ENCODE results near the gene RASA3. TPM values are rescaled to one million over a fixed set of nuclear protein-coding genes. Genes with fewer than 3 reads are reported as not detected.
A peak's percentile ranks its signal among the peaks of the same experiment; 100 is the strongest.

Gene RASA3
- total and polyA plus RNA-seq, 11 donors, result 4.8 to 24.2 (median 9.7) TPM

- peak in 3 of 5 donors; percentile 9 to 40 (median 14) for DNase-seq
- WGBS, 4 donors, result 92 to 97% (median 96%) methylated on average over 10 to 14 of the region's 14 CpGs
Observed at GRCh38 chr13:113956571-113956970, 175.9 kb downstream of the RASA3 start.

GRCh38 chr13:113955691-113956090 is 176.7 kb downstream of the RASA3 start:
- Histone ChIP-seq H3K9me3 (peaks cover 0 to 18% (median 8%) of the 10 kb centered on the region in 12 donors), H3K27me3 (no peaks in the 10 kb centered on the region), H3K27ac (no peak overlapping the region), H3K4me1 (peaks cover 0 to 11% (median 8%) of the 10 kb centered on the region in 12 donors), H3K36me3 (no peaks in the 10 kb centered on the region), H3K4me3 (no peak overlapping the region)
- peak in 3 of 5 donors; percentile 8 to 30 (median 11) for DNase-seq
- intact Hi-C loops (cut with DNase I), result no loop called here
- ATAC-seq, result no peak
- 88 to 92% (median 91%) methylated on average over 27 of the region's 27 CpGs for WGBS, 4 donors
- no peak for TF ChIP-seq POLR2A (IDR thresholded peaks at IDR 0.05)
- no peak for TF ChIP-seq CTCF (IDR thresholded peaks at IDR 0.05)

More at GRCh38 chr13:113956571-113956970, 175.9 kb downstream of the RASA3 start:
- TF ChIP-seq CTCF (IDR thresholded peaks at IDR 0.05) (no peak), POLR2A (IDR thresholded peaks at IDR 0.05) (no peak)
- intact Hi-C loops (cut with DNase I), result no loop called here
- Histone ChIP-seq H3K4me1 (peaks cover 0 to 2% (median under 1%) of the 10 kb centered on the region in 12 donors), H3K9me3 (peaks cover 0 to 18% (median 8%) of the 10 kb centered on the region in 12 donors), H3K27me3 (no peaks in the 10 kb centered on the region), H3K27ac (no peak overlapping the region), H3K36me3 (no peaks in the 10 kb centered on the region), H3K4me3 (no peak overlapping the region)
- ATAC-seq, result no peak

GRCh38 chr13:113955235-113955634 is 177.2 kb downstream of the RASA3 start:
- WGBS, 4 donors, result 89 to 98% (median 92%) methylated on average over 29 of the region's 29 CpGs
- Histone ChIP-seq H3K36me3 (no peaks in the 10 kb centered on the region), H3K27ac (no peak overlapping the region), H3K9me3 (peaks cover 0 to 14% (median 6%) of the 10 kb centered on the region in 12 donors), H3K27me3 (no peaks in the 10 kb centered on the region), H3K4me3 (no peak overlapping the region), H3K4me1 (peaks cover 0 to 13% (median 9%) of the 10 kb centered on the region in 12 donors)
- TF ChIP-seq POLR2A (IDR thresholded peaks at IDR 0.05) (no peak), CTCF (IDR thresholded peaks at IDR 0.05) (no peak)
- intact Hi-C loops (cut with DNase I), result no loop called here
- peak in 3 of 5 donors; percentile 10 to 22 (median 12) for DNase-seq
- ATAC-seq, result no peak

- Histone ChIP-seq H3K9me3 (peaks cover 0 to 4% (median 0%) of the 10 kb centered on the region in 12 donors), H3K27me3 (no peaks in the 10 kb centered on the region), H3K4me3 (no peak overlapping the region), H3K36me3 (no peaks in the 10 kb centered on the region), H3K4me1 (peaks cover 0 to 13% (median 9%) of the 10 kb centered on the region in 12 donors), H3K27ac (no peak overlapping the region)
- WGBS, 4 donors, result 82 to 86% (median 85%) methylated on average over 10 to 20 of the region's 20 CpGs
- intact Hi-C loops (cut with DNase I), result no loop called here
- DNase-seq (peak in 2 of 5 donors; percentile 23 to 47), ATAC-seq (no peak)
- TF ChIP-seq CTCF (IDR thresholded peaks at IDR 0.05) (no peak), POLR2A (IDR thresholded peaks at IDR 0.05) (no peak)
Observed at GRCh38 chr13:113954046-113954835, 178.2 kb downstream of the RASA3 start.
